Fibroblast of skin of right quadriceps (primary cell): ENCODE data around the gene FAM83E.
A peak's percentile ranks its signal among the peaks of the same experiment; 100 is the strongest.
"Not testable (repeated sequence)": the region's sequence is repeated elsewhere in the genome, so short reads cannot be mapped to it uniquely, and the experiment has no call there.

Source experiments
- DNase-seq: peaks from one replicate; pipeline ENCODE4 v3.0.0-alpha.2; 2013

The FAM83E gene

GRCh38 chr19:48608798-48609263 lies 6.0 kb downstream of the FAM83E start:
- DNase-seq, result peak; percentile 45

GRCh38 chr19:48607359-48607755 lies 7.5 kb downstream of the FAM83E start:
- DNase-seq, result no peak

- DNase-seq, result no peak
Observed at GRCh38 chr19:48606463-48607358, 8.2 kb downstream of the FAM83E start, which contains the start of gene SPACA4. Gene SPACA4 (plus strand): TSS chr19:48606742. CDS start chr19:48606979, 237 bp downstream.

- no peak for DNase-seq
Observed at GRCh38 chr19:48603850-48604249, 11.0 kb downstream of the FAM83E start.

- no peak for DNase-seq
Observed at GRCh38 chr19:48603449-48603848, 11.4 kb downstream of the FAM83E start.

- no peak for DNase-seq
Observed at GRCh38 chr19:48603001-48603400, 11.9 kb downstream of the FAM83E start.

GRCh38 chr19:48600679-48601417 lies 14.0 kb downstream of the FAM83E start:
- no peak for DNase-seq

GRCh38 chr19:48598996-48599700 lies 15.7 kb downstream of the FAM83E start:
- DNase-seq, result no peak

- no peak for DNase-seq
Observed at GRCh38 chr19:48596679-48597465, 18.0 kb downstream of the FAM83E start.

GRCh38 chr19:48596237-48596636 lies 18.6 kb downstream of the FAM83E start:
- DNase-seq, result no peak

GRCh38 chr19:48595833-48596232 lies 19.0 kb downstream of the FAM83E start:
- DNase-seq, result no peak

- DNase-seq, result no peak
Observed at GRCh38 chr19:48595171-48595570, 19.7 kb downstream of the FAM83E start.

GRCh38 chr19:48591021-48591420 lies 23.9 kb downstream of the FAM83E start:
- DNase-seq, result no peak

GRCh38 chr19:48588670-48589401 lies 26.0 kb downstream of the FAM83E start:
- peak; percentile 78 for DNase-seq

GRCh38 chr19:48587387-48587786 lies 27.5 kb downstream of the FAM83E start:
- no peak for DNase-seq

GRCh38 chr19:48582168-48582567 lies 32.7 kb downstream of the FAM83E start:
- no peak for DNase-seq

GRCh38 chr19:48578891-48579290 lies 36.0 kb downstream of the FAM83E start:
- peak; percentile 68 for DNase-seq

GRCh38 chr19:48577908-48578307 lies 37.0 kb downstream of the FAM83E start:
- DNase-seq, result not testable (repeated sequence)

GRCh38 chr19:48575931-48576622 lies 38.8 kb downstream of the FAM83E start:
- no peak for DNase-seq

- DNase-seq, result no peak
Observed at GRCh38 chr19:48573163-48573505, 41.7 kb downstream of the FAM83E start.
